K562 (cell line): ENCODE measurements around the gene TIMP2. TPM values are rescaled to one million over a fixed set of nuclear protein-coding genes. Genes with fewer than 3 reads are reported as not detected.

Experiments used
- ATAC-seq: fragments of 200-7000 bp; cut with Tn5 transposase; 3 replicates; pipeline ENCODE4 v1.9.1; 2020; ENCODE audit warnings: moderate library complexity
- BruUV-seq: library from RNA; stranded (reverse); fragments of 400-500 nt; replicated peaks from 2 replicates; lab custom pipeline; 2021; lab: Mats Ljungman, UMichigan
- CTCF ChIA-PET: fragments of 300-600 bp; formaldehyde crosslinking; extraction: SDS; loops from one replicate; lab custom pipeline; 2021; ENCODE audit warnings: low intra/inter-chr PET ratio; lab: Yijun Ruan, JAX
- POLR2A ChIA-PET: fragments of 300-600, 350-650 bp; sonication (Branson Sonifier 250); formaldehyde crosslinking; extraction: SDS; loops from one replicate; lab custom pipeline; 2021; ENCODE audit warnings: antibody characterized with exemption, inconsistent platforms; lab: Yijun Ruan, JAX
- DNase-seq, 4 experiments: peaks; one replicate each; pipeline versions ENCODE4 v3.0.0 to v3.0.0-alpha.2; 2011 to 2018; ENCODE audit warnings: low spot score in 3 of 4, mixed read lengths in 3 of 4; ENCODE audit errors: extremely low read depth in 1 of 4
- FAIRE-seq: peaks from 2 replicates; lab custom pipeline; 2011; peaks lifted over from hg19 to GRCh38; lab: Jason Lieb, UNC
- H2AFZ ChIP-seq: 2 replicates; pipeline ENCODE4 v1.6.0; 2011; ENCODE audit warnings: low read depth, low read length, control low read depth, inconsistent platforms
- H3K27ac ChIP-seq: fragments of 200-600 bp; 3 replicates; pipeline ENCODE4 v1.8.0; 2011; ENCODE audit warnings: low read depth, mild to moderate bottlenecking, control low read depth, inconsistent platforms, low read length, moderate library complexity, mixed read lengths; ENCODE audit errors: extremely low read depth
- H3K27me3 ChIP-seq, 2 experiments: fragments of 300-600 bp in 1 of 2; 2 replicates in 1 of 2; 3 replicates in 1 of 2; pipeline versions ENCODE4 v1.6.0 to v1.8.0; 2011; ENCODE audit warnings: inconsistent platforms in 2 of 2, low read length in 2 of 2, mild to moderate bottlenecking in 1 of 2, mixed read lengths in 1 of 2, moderate library complexity in 1 of 2; ENCODE audit not compliant: control insufficient read depth in 2 of 2, insufficient read depth in 2 of 2
- H3K36me3 ChIP-seq: fragments of 300-600 bp; 3 replicates; pipeline ENCODE4 v1.8.0; 2011; ENCODE audit warnings: mild to moderate bottlenecking, low read length, inconsistent platforms; ENCODE audit not compliant: control insufficient read depth, insufficient read depth
- H3K4me1 ChIP-seq, 2 experiments: fragments of 200-600 bp in 1 of 2; replicated peaks in 1 of 2; 2 replicates in 1 of 2; 3 replicates in 1 of 2; pipeline versions ENCODE4 v1.5.1 to v1.8.0; 2011; ENCODE audit warnings: inconsistent platforms in 2 of 2, low read length in 2 of 2, mild to moderate bottlenecking in 1 of 2, mixed read lengths in 1 of 2, moderate library complexity in 1 of 2; ENCODE audit not compliant: control insufficient read depth in 2 of 2, insufficient read depth in 2 of 2
- H3K4me2 ChIP-seq: 2 replicates; pipeline ENCODE4 v1.6.1; 2011; ENCODE audit warnings: low read length, control low read depth, inconsistent platforms, mixed read lengths; ENCODE audit not compliant: insufficient read depth
- H3K4me3 ChIP-seq: fragments of 200-600 bp; sonication (generic), shearing (Covaris generic); 2 replicates; pipeline ENCODE4 v1.5.1; 2016; ENCODE audit warnings: control low read depth, inconsistent platforms
- H3K79me2 ChIP-seq: fragments of 200-600 bp; 3 replicates; pipeline ENCODE4 v1.8.0; 2011; ENCODE audit warnings: low read length, inconsistent platforms; ENCODE audit not compliant: control insufficient read depth, insufficient read depth
- H3K9ac ChIP-seq, 2 experiments: 2 replicates each; pipeline versions ENCODE4 v1.6.0 to v1.6.1; 2011; ENCODE audit warnings: low read depth in 2 of 2, low read length in 2 of 2, control low read depth in 1 of 2, inconsistent platforms in 1 of 2, mild to moderate bottlenecking in 1 of 2, mixed read lengths in 1 of 2; ENCODE audit not compliant: insufficient read depth in 1 of 2
- H3K9me1 ChIP-seq: one replicate; pipeline ENCODE4 v1.6.0; 2011; ENCODE audit warnings: inconsistent platforms, mild to moderate bottlenecking, low read length, moderate library complexity; ENCODE audit not compliant: control insufficient read depth, insufficient read depth
- H3K9me3 ChIP-seq: replicated peaks from 2 replicates; pipeline ENCODE4 v1.5.1; 2011; ENCODE audit warnings: low read depth, low read length, inconsistent platforms; ENCODE audit not compliant: control insufficient read depth, insufficient read depth
- H4K20me1 ChIP-seq: replicated peaks from 2 replicates; pipeline ENCODE4 v1.6.1; 2011; ENCODE audit warnings: low read length, inconsistent platforms, mixed read lengths; ENCODE audit not compliant: control insufficient read depth, insufficient read depth
- CREM ChIP-seq: IDR thresholded peaks from 2 replicates; pipeline ENCODE4 v1.6.1; 2014; ENCODE audit warnings: antibody characterized with exemption, low read depth
- EP400 ChIP-seq: fragments of 450-650 bp; IDR thresholded peaks from 2 replicates; pipeline ENCODE4 v1.6.1; 2017; ENCODE audit warnings: antibody characterized with exemption, mild to moderate bottlenecking, moderate library complexity
- ESRRA ChIP-seq: fragments of 450-650 bp; IDR thresholded peaks from 2 replicates; pipeline ENCODE4 v1.6.1; 2014; ENCODE audit warnings: low read depth, mild to moderate bottlenecking, moderate library complexity, borderline replicate concordance
- ETV5 ChIP-seq: sonication (generic); formaldehyde crosslinking; IDR thresholded peaks from 2 replicates; pipeline ENCODE4 v1.4.0; 2020; ENCODE audit warnings: low read depth, mild to moderate bottlenecking, missing genetic modification reagents
- SMARCA4 ChIP-seq: fragments of 450-650 bp; IDR thresholded peaks from 2 replicates; pipeline ENCODE4 v1.6.1; 2016
- SNIP1 ChIP-seq: fragments of 450-650 bp; IDR thresholded peaks from 2 replicates; pipeline ENCODE4 v1.7.1; 2017; ENCODE audit warnings: low read depth, mild to moderate bottlenecking
- TRIM25 ChIP-seq: fragments of 450-650 bp; IDR thresholded peaks from 2 replicates; pipeline ENCODE4 v1.7.0; 2016; ENCODE audit warnings: borderline replicate concordance
- ZC3H11A ChIP-seq: IDR thresholded peaks from 2 replicates; pipeline ENCODE4 v1.6.1; 2012; ENCODE audit warnings: low read depth, low read length, improper control_type of control experiment
- ZNF212 ChIP-seq: fragments of 450-650 bp; formaldehyde crosslinking; IDR thresholded peaks from 2 replicates; pipeline ENCODE4 v1.4.0; 2020; ENCODE audit warnings: mild to moderate bottlenecking
- ZNF41 ChIP-seq: fragments of 250-450 bp; sonication (Bioruptor Pico); conservative IDR thresholded peaks from 2 replicates; pipeline ENCODE4 v1.4.0; 2020; ENCODE audit warnings: mild to moderate bottlenecking
- ZNF445 ChIP-seq: fragments of 250-450 bp; sonication (Bioruptor Pico); IDR thresholded peaks from 2 replicates; pipeline ENCODE4 v1.4.0; 2020; ENCODE audit warnings: low read depth, mild to moderate bottlenecking, moderate library complexity
- WGBS: fragments of 100-300 bp; shearing (Covaris generic); methylation state at CpG from one replicate; pipeline ENCODE4 v1.1.6; 2016; ENCODE audit warnings: low coverage, mixed read lengths; ENCODE audit not compliant: insufficient coverage; ENCODE audit errors: missing lambda C conversion rate; 5-methylcytosine and 5-hydroxymethylcytosine counted together
- in situ Hi-C: fragments of 300-500 bp; cut with MboI; formaldehyde crosslinking; loops from 4 replicates; pipeline ENCODE4 v1.15.0; 2018; ENCODE audit warnings: inconsistent platforms, mixed read lengths
- intact Hi-C: fragments of 100-400 bp; cut with micrococcal nuclease; formaldehyde crosslinking; loops from 2 replicates; pipeline ENCODE4 v1.14.2; 2022
- polyA plus RNA-seq, 8 experiments: library from polyadenylated mRNA; depleted of rRNA in 4 of 8; stranded (reverse) in 5 of 8; unstranded in 3 of 8; fragments of >200 nt; fragmentation: Nextera tagmentation in 2 of 8; fragmentation: Illumina TruSeq in 1 of 8; extraction: Ambion mirVana in 2 of 8; extraction: Trizol in 1 of 8; gene quantifications; 2 replicates each; pipeline versions ENCODE4 v1.2.1 to v1.2.3, GENCODE V29; 2011 to 2014; ENCODE audit warnings: inconsistent platforms in 1 of 8, missing spikeins in 1 of 8
- total RNA-seq, 7 experiments: library from RNA; depleted of rRNA in 6 of 7; stranded (reverse); fragments of >200 nt in 6 of 7; fragmentation: Illumina TruSeq in 2 of 7; extraction: Trizol in 2 of 7; gene quantifications; 2 replicates each; pipeline versions ENCODE4 v1.2.1 to v1.2.3, GENCODE V29; 2011 to 2021; ENCODE audit warnings: low replicate concordance in 1 of 7
- TF ChIP-seq, protein P1 (sequence below): fragments of 450-650 bp; IDR thresholded peaks from 2 replicates; pipeline ENCODE4 v1.6.1; 2017; ENCODE audit warnings: antibody characterized with exemption, mild to moderate bottlenecking
- TF ChIP-seq, protein P2 (sequence below): sonication (generic); formaldehyde crosslinking; IDR thresholded peaks from 2 replicates; pipeline ENCODE4 v1.8.0; 2022; ENCODE audit warnings: missing genetic modification reagents, mild to moderate bottlenecking, moderate library complexity, borderline replicate concordance

The TIMP2 gene
- total and polyA plus RNA-seq, 9 of the 15 experiments (the other 6 are each of a cell fraction or from before 2014, with no cell fraction given) = 0.55 TPM; not detected in 8

DNA sequence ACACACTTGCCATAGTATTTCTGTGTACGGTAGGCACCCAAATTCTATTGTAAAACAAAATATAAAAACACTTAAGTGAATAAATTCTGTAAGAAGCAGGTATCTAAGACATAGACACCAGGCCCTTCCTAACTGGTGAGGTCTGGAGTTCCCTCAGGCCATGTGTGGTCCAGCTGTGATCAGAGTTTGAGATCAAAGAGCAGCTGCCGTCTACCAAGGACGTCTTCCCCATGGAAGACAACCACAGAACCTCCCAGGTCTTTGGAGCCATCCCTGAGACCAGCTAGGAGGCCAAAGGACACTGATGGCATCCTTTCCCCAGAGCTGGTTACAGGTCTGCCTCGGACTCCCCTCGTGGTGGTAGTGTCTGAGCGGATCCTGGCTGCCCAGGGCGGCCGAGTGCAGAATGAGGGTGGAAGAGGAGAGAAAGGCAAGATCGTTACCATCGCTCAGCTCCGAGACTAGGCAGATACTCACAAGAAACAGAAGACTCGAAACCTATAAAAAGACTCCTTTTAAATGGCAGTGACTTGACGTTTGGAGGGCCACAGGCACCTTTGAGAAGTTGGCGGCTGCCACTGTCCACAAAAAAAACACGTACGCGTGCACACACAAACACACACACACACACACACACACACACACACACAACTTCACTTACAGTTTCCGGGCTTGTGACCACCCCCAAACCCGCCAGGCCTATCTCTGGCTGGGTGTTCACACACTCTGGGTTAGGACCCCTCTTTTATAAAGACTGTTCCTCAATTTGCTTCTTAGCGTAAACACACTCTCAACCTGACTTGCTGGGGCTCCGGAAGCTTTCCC, 7.5 kb downstream of the TIMP2 start:
- BruUV-seq = no TSS peak
- CTCF ChIA-PET = no interaction called here

More for the DNA sequence above, 7.5 kb downstream of the TIMP2 start:
- no peaks in the 10 kb centered on the region for H3K36me3 ChIP-seq
- intact Hi-C loops (no loop called here), in situ Hi-C loops (no loop called here)
- H3K9me3 ChIP-seq = no peaks in the 10 kb centered on the region
- H3K4me3 ChIP-seq = no peak overlapping the region
- peaks cover 0 to 8% of the 10 kb centered on the region in 2 experiments; a peak in 2 of 5 replicates for H3K4me1 ChIP-seq
- DNase-seq (no peak), FAIRE-seq (no peak), ATAC-seq (no peak)
- 11% methylated on average over 20 of the region's 21 CpGs for whole genome bisulfite sequencing
- no peak overlapping the region for H3K9ac ChIP-seq
- no peaks in the 10 kb centered on the region for H3K79me2 ChIP-seq
- no peaks in the 10 kb centered on the region for H3K9me1 ChIP-seq
- POLR2A ChIA-PET = interaction anchor here (0.7 to 1.0 kb wide), 2 partner anchors 12 to 66 kb away, joined by 3 to 4 read pairs; no protein-coding TSS in a partner anchor
- H3K27me3 ChIP-seq = peaks cover 49 to 83% of the 10 kb centered on the region in 2 experiments
- H3K4me2 ChIP-seq = no peak overlapping the region
- no peak overlapping the region for H3K27ac ChIP-seq
- TF ChIP-seq, protein P1, sequence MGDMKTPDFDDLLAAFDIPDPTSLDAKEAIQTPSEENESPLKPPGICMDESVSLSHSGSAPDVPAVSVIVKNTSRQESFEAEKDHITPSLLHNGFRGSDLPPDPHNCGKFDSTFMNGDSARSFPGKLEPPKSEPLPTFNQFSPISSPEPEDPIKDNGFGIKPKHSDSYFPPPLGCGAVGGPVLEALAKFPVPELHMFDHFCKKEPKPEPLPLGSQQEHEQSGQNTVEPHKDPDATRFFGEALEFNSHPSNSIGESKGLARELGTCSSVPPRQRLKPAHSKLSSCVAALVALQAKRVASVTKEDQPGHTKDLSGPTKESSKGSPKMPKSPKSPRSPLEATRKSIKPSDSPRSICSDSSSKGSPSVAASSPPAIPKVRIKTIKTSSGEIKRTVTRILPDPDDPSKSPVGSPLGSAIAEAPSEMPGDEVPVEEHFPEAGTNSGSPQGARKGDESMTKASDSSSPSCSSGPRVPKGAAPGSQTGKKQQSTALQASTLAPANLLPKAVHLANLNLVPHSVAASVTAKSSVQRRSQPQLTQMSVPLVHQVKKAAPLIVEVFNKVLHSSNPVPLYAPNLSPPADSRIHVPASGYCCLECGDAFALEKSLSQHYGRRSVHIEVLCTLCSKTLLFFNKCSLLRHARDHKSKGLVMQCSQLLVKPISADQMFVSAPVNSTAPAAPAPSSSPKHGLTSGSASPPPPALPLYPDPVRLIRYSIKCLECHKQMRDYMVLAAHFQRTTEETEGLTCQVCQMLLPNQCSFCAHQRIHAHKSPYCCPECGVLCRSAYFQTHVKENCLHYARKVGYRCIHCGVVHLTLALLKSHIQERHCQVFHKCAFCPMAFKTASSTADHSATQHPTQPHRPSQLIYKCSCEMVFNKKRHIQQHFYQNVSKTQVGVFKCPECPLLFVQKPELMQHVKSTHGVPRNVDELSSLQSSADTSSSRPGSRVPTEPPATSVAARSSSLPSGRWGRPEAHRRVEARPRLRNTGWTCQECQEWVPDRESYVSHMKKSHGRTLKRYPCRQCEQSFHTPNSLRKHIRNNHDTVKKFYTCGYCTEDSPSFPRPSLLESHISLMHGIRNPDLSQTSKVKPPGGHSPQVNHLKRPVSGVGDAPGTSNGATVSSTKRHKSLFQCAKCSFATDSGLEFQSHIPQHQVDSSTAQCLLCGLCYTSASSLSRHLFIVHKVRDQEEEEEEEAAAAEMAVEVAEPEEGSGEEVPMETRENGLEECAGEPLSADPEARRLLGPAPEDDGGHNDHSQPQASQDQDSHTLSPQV = no peak
- TF ChIP-seq ZNF41 (CRISPR knock-in tag) (no peak), EP400 (no peak), ZNF212 (no peak), ZC3H11A (no peak), CREM (no peak), ZNF445 (CRISPR knock-in tag) (no peak), SNIP1 (no peak), TRIM25 (no peak), ESRRA (no peak), ETV5 (CRISPR knock-in tag) (no peak), SMARCA4 (no peak)
- TF ChIP-seq, protein P2, sequence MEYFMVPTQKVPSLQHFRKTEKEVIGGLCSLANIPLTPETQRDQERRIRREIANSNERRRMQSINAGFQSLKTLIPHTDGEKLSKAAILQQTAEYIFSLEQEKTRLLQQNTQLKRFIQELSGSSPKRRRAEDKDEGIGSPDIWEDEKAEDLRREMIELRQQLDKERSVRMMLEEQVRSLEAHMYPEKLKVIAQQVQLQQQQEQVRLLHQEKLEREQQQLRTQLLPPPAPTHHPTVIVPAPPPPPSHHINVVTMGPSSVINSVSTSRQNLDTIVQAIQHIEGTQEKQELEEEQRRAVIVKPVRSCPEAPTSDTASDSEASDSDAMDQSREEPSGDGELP (CRISPR knock-in tag) = no peak
- H2AFZ ChIP-seq = no peak overlapping the region
- peaks cover 18% of the 10 kb centered on the region for H4K20me1 ChIP-seq
